Fibroblast of pulmonary artery (primary cell): ENCODE results near the gene ELFN2.

Experiments used
- DNase-seq: peaks from one replicate; pipeline ENCODE4 v3.0.0-alpha.2; 2010; ENCODE audit warnings: low read depth
- H3K4me3 ChIP-seq: replicated peaks from 2 replicates; pipeline ENCODE4 v1.5.1; 2011; ENCODE audit warnings: low read depth, mild to moderate bottlenecking, control low read depth, low read length, moderate library complexity
- TF ChIP-seq, protein P1 (sequence below): IDR thresholded peaks from 2 replicates; pipeline ENCODE4 v1.5.1; 2011; ENCODE audit warnings: mild to moderate bottlenecking, control low read depth, low read length, inconsistent platforms; ENCODE audit errors: missing control alignments

The ELFN2 gene

DNA sequence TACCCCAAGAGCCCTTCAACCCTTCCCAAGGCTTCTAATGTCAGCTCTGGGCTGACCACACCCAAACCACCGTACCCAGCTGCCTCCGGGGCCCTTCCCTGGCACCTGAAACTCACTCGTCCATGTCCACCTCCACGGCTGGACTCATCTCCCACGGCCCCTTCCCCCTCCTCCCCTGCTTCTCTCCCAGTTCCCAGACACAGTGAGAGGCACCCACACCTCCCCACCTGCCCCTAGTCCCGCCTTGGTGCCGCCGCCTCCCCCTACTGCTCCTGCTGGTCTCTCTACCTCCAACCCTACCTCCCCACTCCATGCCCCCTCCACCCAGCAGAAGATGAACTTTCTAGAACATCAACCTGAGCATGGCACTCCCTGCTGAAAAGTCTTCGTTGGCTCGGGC, 39.5 kb downstream of the ELFN2 start:
- TF ChIP-seq, protein P1, sequence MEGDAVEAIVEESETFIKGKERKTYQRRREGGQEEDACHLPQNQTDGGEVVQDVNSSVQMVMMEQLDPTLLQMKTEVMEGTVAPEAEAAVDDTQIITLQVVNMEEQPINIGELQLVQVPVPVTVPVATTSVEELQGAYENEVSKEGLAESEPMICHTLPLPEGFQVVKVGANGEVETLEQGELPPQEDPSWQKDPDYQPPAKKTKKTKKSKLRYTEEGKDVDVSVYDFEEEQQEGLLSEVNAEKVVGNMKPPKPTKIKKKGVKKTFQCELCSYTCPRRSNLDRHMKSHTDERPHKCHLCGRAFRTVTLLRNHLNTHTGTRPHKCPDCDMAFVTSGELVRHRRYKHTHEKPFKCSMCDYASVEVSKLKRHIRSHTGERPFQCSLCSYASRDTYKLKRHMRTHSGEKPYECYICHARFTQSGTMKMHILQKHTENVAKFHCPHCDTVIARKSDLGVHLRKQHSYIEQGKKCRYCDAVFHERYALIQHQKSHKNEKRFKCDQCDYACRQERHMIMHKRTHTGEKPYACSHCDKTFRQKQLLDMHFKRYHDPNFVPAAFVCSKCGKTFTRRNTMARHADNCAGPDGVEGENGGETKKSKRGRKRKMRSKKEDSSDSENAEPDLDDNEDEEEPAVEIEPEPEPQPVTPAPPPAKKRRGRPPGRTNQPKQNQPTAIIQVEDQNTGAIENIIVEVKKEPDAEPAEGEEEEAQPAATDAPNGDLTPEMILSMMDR: no peak
- H3K4me3 ChIP-seq: no peak overlapping the region
- DNase-seq: no peak

- H3K4me3 ChIP-seq: no peak overlapping the region
- TF ChIP-seq, protein P1: no peak
- no peak for DNase-seq
Observed at GRCh38 chr22:37386441-37386840, 40.8 kb downstream of the ELFN2 start.

DNA sequence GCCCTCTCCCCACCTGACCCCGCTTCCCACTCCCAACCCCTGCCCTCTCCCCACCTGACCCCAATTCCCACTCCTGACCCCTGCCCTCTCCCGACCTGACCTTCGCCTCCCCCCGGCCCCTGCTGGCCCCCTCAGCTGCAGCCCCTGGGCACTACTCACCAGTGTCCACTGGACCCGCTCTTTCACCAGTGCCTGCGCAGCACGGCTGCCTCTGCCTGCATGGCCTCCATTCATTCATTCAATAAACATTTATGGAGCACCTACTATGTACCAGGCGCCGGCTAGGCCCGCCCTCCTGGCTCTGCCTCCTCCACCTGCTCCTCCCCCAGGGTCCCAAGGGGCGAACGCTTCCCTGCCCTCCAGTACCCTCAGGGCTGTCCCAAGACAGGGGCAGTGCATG, 42.6 kb downstream of the ELFN2 start:
- DNase-seq: no peak
- TF ChIP-seq, protein P1: no peak
- no peak overlapping the region for H3K4me3 ChIP-seq

- TF ChIP-seq, protein P1: no peak
Observed at GRCh38 chr22:37383341-37383740, 43.9 kb downstream of the ELFN2 start.

GRCh38 chr22:37381489-37381888, 45.8 kb downstream of the ELFN2 start:
- DNase-seq: no peak
- TF ChIP-seq, protein P1: no peak
- H3K4me3 ChIP-seq: no peak overlapping the region

More at GRCh38 chr22:37383341-37383740, 43.9 kb downstream of the ELFN2 start:
- no peak for DNase-seq
- no peak overlapping the region for H3K4me3 ChIP-seq

DNA sequence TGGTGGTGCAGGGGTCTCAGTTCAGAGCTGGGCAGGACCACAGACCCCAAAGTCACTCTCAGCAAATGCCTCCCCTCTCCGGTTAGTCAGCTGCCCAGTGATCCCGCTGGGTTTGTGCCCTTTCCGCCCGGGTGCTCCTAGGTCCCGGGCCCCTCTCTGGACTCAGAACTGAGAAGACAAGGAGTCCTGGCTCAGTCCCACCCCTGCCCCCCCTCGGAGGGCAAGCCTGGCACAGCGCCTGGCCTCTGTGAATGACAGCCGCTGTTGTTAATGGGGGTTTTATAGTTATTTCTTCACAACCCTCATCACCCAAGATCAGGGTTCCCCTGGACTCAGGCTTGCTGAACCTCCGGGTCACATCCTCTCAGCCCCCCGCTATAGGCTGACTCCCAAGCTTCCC, 47.6 kb downstream of the ELFN2 start:
- DNase-seq: no peak
- TF ChIP-seq, protein P1: no peak
- no peak overlapping the region for H3K4me3 ChIP-seq

- no peak for DNase-seq
- TF ChIP-seq, protein P1: no peak
- no peak overlapping the region for H3K4me3 ChIP-seq
Observed at GRCh38 chr22:37379085-37379484, 48.2 kb downstream of the ELFN2 start.
